Mesenchymal stem cell (in vitro differentiated cells and primary cell): ENCODE data around the gene CES4A.
A peak's percentile ranks its signal among the peaks of the same experiment; 100 is the strongest.
"Not testable (repeated sequence)": the region's sequence is repeated elsewhere in the genome, so short reads cannot be mapped to it uniquely, and the experiment has no call there.

Source experiments
- DNase-seq: peaks from one replicate; pipeline ENCODE4 v3.0.0-alpha.2; 2013
- H2AFZ ChIP-seq: one replicate; pipeline ENCODE4 v1.6.1; 2013; ENCODE audit warnings: low read depth, mild to moderate bottlenecking, control low read depth, inconsistent platforms, low read length, moderate library complexity
- H2AK5ac ChIP-seq: 2 replicates; pipeline ENCODE4 v1.6.1; 2013; ENCODE audit warnings: low read length, moderate library complexity, mild to moderate bottlenecking, inconsistent platforms; ENCODE audit not compliant: severe bottlenecking
- H2BK120ac ChIP-seq: one replicate; pipeline ENCODE4 v1.6.1; 2013; ENCODE audit warnings: low read depth, mild to moderate bottlenecking, inconsistent platforms, low read length, moderate library complexity
- H2BK12ac ChIP-seq, 2 experiments: one replicate each; pipeline ENCODE4 v1.6.1; 2013; ENCODE audit warnings: inconsistent platforms in 2 of 2, low read length in 2 of 2, mild to moderate bottlenecking in 2 of 2, moderate library complexity in 2 of 2, control low read depth in 1 of 2
- H2BK15ac ChIP-seq: one replicate; pipeline ENCODE4 v1.6.1; 2013; ENCODE audit warnings: mild to moderate bottlenecking, low read depth, inconsistent platforms; ENCODE audit not compliant: poor library complexity, severe bottlenecking
- H2BK5ac ChIP-seq: 2 replicates; pipeline ENCODE4 v1.6.1; 2013; ENCODE audit warnings: low read depth, mild to moderate bottlenecking, low read length, control low read depth, inconsistent platforms; ENCODE audit not compliant: poor library complexity, severe bottlenecking
- H3K14ac ChIP-seq, 2 experiments: one replicate each; pipeline ENCODE4 v1.6.1; 2013; ENCODE audit warnings: inconsistent platforms in 2 of 2, low read length in 2 of 2, control low read depth in 1 of 2, mild to moderate bottlenecking in 1 of 2, moderate library complexity in 1 of 2
- H3K18ac ChIP-seq, 2 experiments: one replicate each; pipeline ENCODE4 v1.6.1; 2013; ENCODE audit warnings: inconsistent platforms in 2 of 2, low read length in 2 of 2, control low read depth in 1 of 2, low read depth in 1 of 2, mild to moderate bottlenecking in 1 of 2
- H3K23ac ChIP-seq, 2 experiments: one replicate each; pipeline ENCODE4 v1.6.1; 2013; ENCODE audit warnings: inconsistent platforms in 2 of 2, low read length in 2 of 2, mild to moderate bottlenecking in 2 of 2, moderate library complexity in 2 of 2, control low read depth in 1 of 2
- H3K27ac ChIP-seq: 2 replicates; pipeline ENCODE4 v1.5.1; 2013; ENCODE audit warnings: mild to moderate bottlenecking, moderate library complexity, low read length, control low read depth, inconsistent platforms; ENCODE audit not compliant: poor library complexity, severe bottlenecking
- H3K27me3 ChIP-seq, 2 experiments: 2 replicates each; pipeline versions ENCODE4 v1.6.1 to v1.7.0; 2013; ENCODE audit warnings: low read length in 2 of 2, mild to moderate bottlenecking in 2 of 2, moderate library complexity in 2 of 2, control low read depth in 1 of 2, inconsistent platforms in 1 of 2; ENCODE audit not compliant: control insufficient read depth in 1 of 2, insufficient read depth in 1 of 2
- H3K36me3 ChIP-seq, 2 experiments: 2 replicates each; pipeline versions ENCODE4 v1.6.1 to v1.7.0; 2013; ENCODE audit warnings: low read length in 2 of 2, control low read depth in 1 of 2, inconsistent platforms in 1 of 2, low read depth in 1 of 2, mild to moderate bottlenecking in 1 of 2; ENCODE audit not compliant: insufficient read depth in 2 of 2, control insufficient read depth in 1 of 2
- H3K4ac ChIP-seq, 2 experiments: one replicate each; pipeline ENCODE4 v1.6.1; 2013; ENCODE audit warnings: inconsistent platforms in 2 of 2, low read length in 2 of 2, mild to moderate bottlenecking in 2 of 2, moderate library complexity in 2 of 2, control low read depth in 1 of 2, low read depth in 1 of 2
- H3K4me1 ChIP-seq: 2 replicates; pipeline ENCODE4 v1.6.1; 2013; ENCODE audit warnings: low read depth, low read length, control low read depth; ENCODE audit not compliant: control insufficient read depth, insufficient read depth
- H3K4me2 ChIP-seq: 2 replicates; pipeline ENCODE4 v1.6.1; 2013; ENCODE audit warnings: low read length, mild to moderate bottlenecking, inconsistent platforms; ENCODE audit not compliant: poor library complexity, severe bottlenecking
- H3K4me3 ChIP-seq, 2 experiments: 2 replicates each; pipeline versions ENCODE4 v1.5.1 to v1.7.0; 2013; ENCODE audit warnings: low read length in 2 of 2, mild to moderate bottlenecking in 2 of 2, control low read depth in 1 of 2, low read depth in 1 of 2; ENCODE audit not compliant: insufficient read depth in 1 of 2
- H3K79me1 ChIP-seq: replicated peaks from 2 replicates; pipeline ENCODE4 v1.6.1; 2013; ENCODE audit warnings: mild to moderate bottlenecking, control low read depth, low read length, inconsistent platforms; ENCODE audit not compliant: poor library complexity, severe bottlenecking
- H3K9ac ChIP-seq: 2 replicates; pipeline ENCODE4 v1.7.0; 2013; ENCODE audit warnings: mild to moderate bottlenecking, low read length, moderate library complexity
- H3K9me3 ChIP-seq: 2 replicates; pipeline ENCODE4 v1.7.0; 2013; ENCODE audit warnings: mild to moderate bottlenecking, low read length; ENCODE audit not compliant: control insufficient read depth
- H4K8ac ChIP-seq: one replicate; pipeline ENCODE4 v1.6.1; 2013; ENCODE audit warnings: inconsistent platforms, mild to moderate bottlenecking, low read length, moderate library complexity
- H4K91ac ChIP-seq: one replicate; pipeline ENCODE4 v1.6.1; 2013; ENCODE audit warnings: mild to moderate bottlenecking, low read length, inconsistent platforms
- WGBS: methylation state at CpG from one replicate; pipeline ENCODE4 v1.1.7; 2013; ENCODE audit warnings: mixed read lengths; 5-methylcytosine and 5-hydroxymethylcytosine counted together

Gene CES4A

GRCh38 chr16:66970775-66971720 lies 17.3 kb upstream of the CES4A start:
- no peak overlapping the region for H2AFZ ChIP-seq
- H2BK12ac ChIP-seq: no peak overlapping the region
- no peaks in the 10 kb centered on the region for H3K79me1 ChIP-seq
- no peak overlapping the region for H3K4ac ChIP-seq
- H3K23ac ChIP-seq: no peak overlapping the region
- 74% methylated on average over 10 of the region's 10 CpGs for WGBS
- peaks cover 8 to 20% of the 10 kb centered on the region in 2 experiments for H3K27me3 ChIP-seq
- no peaks in the 10 kb centered on the region for H3K9me3 ChIP-seq
- peak overlapping the region; percentile 7 for H3K4me2 ChIP-seq
- peak; percentile 36 for DNase-seq
- no peak overlapping the region for H3K9ac ChIP-seq
- peaks cover 19% of the 10 kb centered on the region for H3K4me1 ChIP-seq
- H2BK15ac ChIP-seq: no peak overlapping the region
- H4K8ac ChIP-seq: no peak overlapping the region
- H3K27ac ChIP-seq: peak overlapping the region; percentile 44
- no peak overlapping the region for H3K14ac ChIP-seq
- peak overlapping the region; percentile 10 for H2BK5ac ChIP-seq
- no peak overlapping the region for H2BK120ac ChIP-seq
- no peak overlapping the region for H4K91ac ChIP-seq
- no peak overlapping the region for H2AK5ac ChIP-seq
- no peak overlapping the region for H3K4me3 ChIP-seq
- no peak overlapping the region for H3K18ac ChIP-seq
- no peaks in the 10 kb centered on the region for H3K36me3 ChIP-seq

- Histone ChIP-seq H3K23ac (no peak overlapping the region), H3K27ac (no peak overlapping the region), H3K14ac (no peak overlapping the region), H3K4me3 (no peak overlapping the region), H4K91ac (no peak overlapping the region), H3K79me1 (no peaks in the 10 kb centered on the region), H2AFZ (no peak overlapping the region), H3K4me1 (peaks cover 27% of the 10 kb centered on the region), H3K36me3 (no peaks in the 10 kb centered on the region), H2BK120ac (no peak overlapping the region), H2BK15ac (no peak overlapping the region), H3K9me3 (no peaks in the 10 kb centered on the region), H3K27me3 (peaks cover 0 to 12% of the 10 kb centered on the region in 2 experiments), H2AK5ac (no peak overlapping the region), H3K4ac (no peak overlapping the region), H3K9ac (no peak overlapping the region), H4K8ac (no peak overlapping the region), H3K4me2 (no peak overlapping the region), H2BK5ac (no peak overlapping the region), H3K18ac (no peak overlapping the region), H2BK12ac (no peak overlapping the region)
- DNase-seq: no peak
- WGBS: 75% methylated on average over 7 of the region's 9 CpGs
These were observed 15.4 kb upstream of the CES4A start for GRCh38 chr16:66972983-66973382.

GRCh38 chr16:66973716-66974115 lies 14.7 kb upstream of the CES4A start:
- H3K36me3 ChIP-seq: no peaks in the 10 kb centered on the region
- no peak for DNase-seq
- no peak overlapping the region for H4K91ac ChIP-seq
- 95% methylated on average over 6 of the region's 6 CpGs for WGBS
- H3K27me3 ChIP-seq: peaks cover 0 to 12% of the 10 kb centered on the region in 2 experiments
- H3K9me3 ChIP-seq: no peaks in the 10 kb centered on the region
- no peak overlapping the region for H3K4me3 ChIP-seq
- H2BK12ac ChIP-seq: no peak overlapping the region
- H2BK15ac ChIP-seq: no peak overlapping the region
- H3K14ac ChIP-seq: no peak overlapping the region
- H3K79me1 ChIP-seq: no peaks in the 10 kb centered on the region
- no peak overlapping the region for H3K4ac ChIP-seq
- no peak overlapping the region for H3K9ac ChIP-seq
- no peak overlapping the region for H2AFZ ChIP-seq
- peaks cover 28% of the 10 kb centered on the region for H3K4me1 ChIP-seq
- H3K18ac ChIP-seq: no peak overlapping the region
- H2BK120ac ChIP-seq: no peak overlapping the region
- H3K4me2 ChIP-seq: no peak overlapping the region
- H3K23ac ChIP-seq: no peak overlapping the region
- no peak overlapping the region for H2AK5ac ChIP-seq
- H2BK5ac ChIP-seq: no peak overlapping the region
- no peak overlapping the region for H3K27ac ChIP-seq
- no peak overlapping the region for H4K8ac ChIP-seq

- not testable (repeated sequence) for H2BK5ac ChIP-seq, H3K18ac ChIP-seq, H4K8ac ChIP-seq, H2BK120ac ChIP-seq, H3K23ac ChIP-seq, H4K91ac ChIP-seq, H2AK5ac ChIP-seq, H3K4ac ChIP-seq, H3K14ac ChIP-seq, H3K79me1 ChIP-seq, H3K4me2 ChIP-seq, H3K9ac ChIP-seq, H2AFZ ChIP-seq, H3K4me3 ChIP-seq, H2BK12ac ChIP-seq, H2BK15ac ChIP-seq, H3K27me3 ChIP-seq, DNase-seq, H3K36me3 ChIP-seq, H3K9me3 ChIP-seq, H3K27ac ChIP-seq
- WGBS: 97% methylated on average over 29 of the region's 32 CpGs
- peaks cover 35% of the 10 kb centered on the region for H3K4me1 ChIP-seq
These were observed 14.0 kb upstream of the CES4A start for GRCh38 chr16:66974156-66974931.
